Measurements from ENCODE around the gene TMED8.
"Not testable (repeated sequence)": the region's sequence is repeated elsewhere in the genome, so short reads cannot be mapped to it uniquely, and the experiment has no call there.

Gene TMED8

DNA sequence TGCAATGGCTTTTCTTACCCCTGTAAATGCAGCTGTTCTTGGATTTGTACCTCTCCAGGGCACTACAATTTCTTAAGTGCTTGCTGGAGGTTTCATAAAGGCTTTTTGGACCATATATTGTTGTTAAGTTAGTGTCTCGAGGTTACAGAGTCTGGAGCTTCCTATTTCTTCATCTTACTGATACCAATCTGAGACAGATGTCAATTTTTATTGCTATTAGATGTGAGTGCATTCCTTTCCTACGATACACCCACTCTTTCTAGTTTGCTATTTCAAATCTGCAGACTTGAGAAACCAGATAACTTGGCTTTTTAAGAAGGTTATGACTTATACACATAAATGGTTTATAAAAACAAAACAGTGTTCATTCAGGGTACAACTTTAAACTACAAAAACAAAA is 44.3 kb upstream of the TMED8 start (continued):
- TF ChIP-seq, protein P1, sequence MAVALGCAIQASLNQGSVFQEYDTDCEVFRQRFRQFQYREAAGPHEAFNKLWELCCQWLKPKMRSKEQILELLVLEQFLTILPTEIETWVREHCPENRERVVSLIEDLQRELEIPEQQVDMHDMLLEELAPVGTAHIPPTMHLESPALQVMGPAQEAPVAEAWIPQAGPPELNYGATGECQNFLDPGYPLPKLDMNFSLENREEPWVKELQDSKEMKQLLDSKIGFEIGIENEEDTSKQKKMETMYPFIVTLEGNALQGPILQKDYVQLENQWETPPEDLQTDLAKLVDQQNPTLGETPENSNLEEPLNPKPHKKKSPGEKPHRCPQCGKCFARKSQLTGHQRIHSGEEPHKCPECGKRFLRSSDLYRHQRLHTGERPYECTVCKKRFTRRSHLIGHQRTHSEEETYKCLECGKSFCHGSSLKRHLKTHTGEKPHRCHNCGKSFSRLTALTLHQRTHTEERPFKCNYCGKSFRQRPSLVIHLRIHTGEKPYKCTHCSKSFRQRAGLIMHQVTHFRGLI (tag by site-specific recombination; IDR thresholded peaks at IDR 0.05), result no peak
- TF ChIP-seq ZNF701 (tag by site-specific recombination; IDR thresholded peaks at IDR 0.05) (no peak), GLIS2 (tag by site-specific recombination; IDR thresholded peaks at IDR 0.05) (no peak), ZNF114 (tag by site-specific recombination; IDR thresholded peaks at IDR 0.05) (no peak), SALL2 (tag by site-specific recombination; IDR thresholded peaks at IDR 0.05; ENCODE audit: borderline replicate concordance) (no peak), ZSCAN16 (tag by site-specific recombination; IDR thresholded peaks at IDR 0.05) (no peak)
- TF ChIP-seq, protein P2, sequence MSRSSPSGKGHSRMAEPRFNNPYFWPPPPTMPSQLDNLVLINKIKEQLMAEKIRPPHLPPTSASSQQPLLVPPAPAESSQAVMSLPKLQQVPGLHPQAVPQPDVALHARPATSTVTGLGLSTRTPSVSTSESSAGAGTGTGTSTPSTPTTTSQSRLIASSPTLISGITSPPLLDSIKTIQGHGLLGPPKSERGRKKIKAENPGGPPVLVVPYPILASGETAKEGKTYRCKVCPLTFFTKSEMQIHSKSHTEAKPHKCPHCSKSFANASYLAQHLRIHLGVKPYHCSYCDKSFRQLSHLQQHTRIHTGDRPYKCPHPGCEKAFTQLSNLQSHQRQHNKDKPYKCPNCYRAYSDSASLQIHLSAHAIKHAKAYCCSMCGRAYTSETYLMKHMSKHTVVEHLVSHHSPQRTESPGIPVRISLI (tag by site-specific recombination; IDR thresholded peaks at IDR 0.05), result no peak
- TF ChIP-seq, protein P3, sequence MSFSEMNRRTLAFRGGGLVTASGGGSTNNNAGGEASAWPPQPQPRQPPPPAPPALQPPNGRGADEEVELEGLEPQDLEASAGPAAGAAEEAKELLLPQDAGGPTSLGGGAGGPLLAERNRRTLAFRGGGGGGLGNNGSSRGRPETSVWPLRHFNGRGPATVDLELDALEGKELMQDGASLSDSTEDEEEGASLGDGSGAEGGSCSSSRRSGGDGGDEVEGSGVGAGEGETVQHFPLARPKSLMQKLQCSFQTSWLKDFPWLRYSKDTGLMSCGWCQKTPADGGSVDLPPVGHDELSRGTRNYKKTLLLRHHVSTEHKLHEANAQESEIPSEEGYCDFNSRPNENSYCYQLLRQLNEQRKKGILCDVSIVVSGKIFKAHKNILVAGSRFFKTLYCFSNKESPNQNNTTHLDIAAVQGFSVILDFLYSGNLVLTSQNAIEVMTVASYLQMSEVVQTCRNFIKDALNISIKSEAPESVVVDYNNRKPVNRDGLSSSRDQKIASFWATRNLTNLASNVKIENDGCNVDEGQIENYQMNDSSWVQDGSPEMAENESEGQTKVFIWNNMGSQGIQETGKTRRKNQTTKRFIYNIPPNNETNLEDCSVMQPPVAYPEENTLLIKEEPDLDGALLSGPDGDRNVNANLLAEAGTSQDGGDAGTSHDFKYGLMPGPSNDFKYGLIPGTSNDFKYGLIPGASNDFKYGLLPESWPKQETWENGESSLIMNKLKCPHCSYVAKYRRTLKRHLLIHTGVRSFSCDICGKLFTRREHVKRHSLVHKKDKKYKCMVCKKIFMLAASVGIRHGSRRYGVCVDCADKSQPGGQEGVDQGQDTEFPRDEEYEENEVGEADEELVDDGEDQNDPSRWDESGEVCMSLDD (tag by site-specific recombination; IDR thresholded peaks at IDR 0.05), result no peak

DNA sequence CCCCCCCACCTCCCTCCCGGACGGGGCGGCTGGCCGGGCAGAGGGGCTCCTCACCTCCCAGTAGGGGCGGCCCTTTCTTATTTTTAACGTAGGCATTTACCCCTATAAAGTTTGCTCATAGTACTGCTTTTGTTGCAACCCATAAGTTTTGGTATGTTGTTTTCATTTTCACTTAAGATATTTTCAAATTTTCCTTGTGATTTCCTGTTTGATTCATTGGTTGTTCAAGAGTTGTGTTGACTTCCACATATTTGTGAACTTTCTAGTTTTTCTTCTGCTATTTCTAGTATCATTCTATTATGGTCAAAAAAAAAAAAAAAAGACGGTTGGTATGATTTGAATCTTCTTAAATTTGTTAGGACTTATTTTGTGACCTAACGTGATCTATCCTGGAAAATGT is 39.9 kb upstream of the TMED8 start:
- POLR2A ChIA-PET, result no interaction called here
- CTCF ChIA-PET, result no interaction called here
- H3K4me1 ChIP-seq (ENCODE audit: control insufficient read depth, insufficient read depth, low read length), result no peaks in the 10 kb centered on the region

DNA sequence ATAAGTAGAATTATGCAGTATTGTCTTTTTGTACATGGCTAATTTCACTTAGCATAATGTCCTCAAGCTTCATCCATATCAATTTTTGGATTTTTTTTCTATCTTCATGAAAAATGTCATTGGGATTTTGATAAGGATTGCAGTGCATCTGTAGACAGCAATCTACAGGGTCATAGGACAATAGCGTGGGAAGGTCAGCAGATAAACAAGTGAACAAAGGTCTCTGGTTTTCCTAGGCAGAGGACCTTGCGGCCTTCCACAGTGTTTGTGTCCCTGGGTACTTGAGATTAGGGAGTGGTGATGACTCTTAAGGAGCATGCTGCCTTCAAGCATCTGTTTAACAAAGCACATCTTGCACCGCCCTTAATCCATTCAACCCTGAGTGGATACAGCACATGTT is 39.2 kb upstream of the TMED8 start:
- H3K4me3 ChIP-seq (ENCODE audit: low read depth, low read length); H3K9me3 ChIP-seq (ENCODE audit: control insufficient read depth, insufficient read depth, low read depth, low read length); H3K4me1 ChIP-seq (ENCODE audit: control insufficient read depth, insufficient read depth, low read length); H3K27ac ChIP-seq (ENCODE audit: extremely low read depth, low read depth, low read length); H3K36me3 ChIP-seq (ENCODE audit: control insufficient read depth in 2 of 2, insufficient read depth in 1 of 2, low read length in 2 of 2); CTCF ChIA-PET: not testable (repeated sequence)
- POLR2A ChIA-PET, result interaction anchor here (1.0 kb wide), 1 partner anchor 95 kb away, joined by 3 read pairs; no protein-coding TSS in a partner anchor

More for the DNA sequence above, 39.9 kb upstream of the TMED8 start:
- Histone ChIP-seq H3K27ac (ENCODE audit: extremely low read depth, low read depth, low read length) (no peak overlapping the region), H3K4me3 (ENCODE audit: low read depth, low read length) (no peak overlapping the region), H3K9me3 (ENCODE audit: control insufficient read depth, insufficient read depth, low read depth, low read length) (no peaks in the 10 kb centered on the region), H3K36me3 (ENCODE audit: control insufficient read depth in 2 of 2, insufficient read depth in 1 of 2, low read length in 2 of 2) (peaks cover 0 to 3% of the 10 kb centered on the region in 2 experiments; a peak in 1 of 3 replicates)
- TF ChIP-seq, protein P4, sequence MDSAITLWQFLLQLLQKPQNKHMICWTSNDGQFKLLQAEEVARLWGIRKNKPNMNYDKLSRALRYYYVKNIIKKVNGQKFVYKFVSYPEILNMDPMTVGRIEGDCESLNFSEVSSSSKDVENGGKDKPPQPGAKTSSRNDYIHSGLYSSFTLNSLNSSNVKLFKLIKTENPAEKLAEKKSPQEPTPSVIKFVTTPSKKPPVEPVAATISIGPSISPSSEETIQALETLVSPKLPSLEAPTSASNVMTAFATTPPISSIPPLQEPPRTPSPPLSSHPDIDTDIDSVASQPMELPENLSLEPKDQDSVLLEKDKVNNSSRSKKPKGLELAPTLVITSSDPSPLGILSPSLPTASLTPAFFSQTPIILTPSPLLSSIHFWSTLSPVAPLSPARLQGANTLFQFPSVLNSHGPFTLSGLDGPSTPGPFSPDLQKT (IDR thresholded peaks at IDR 0.05; ENCODE audit: borderline replicate concordance, low read depth, low read length), result no peak
- TF ChIP-seq, protein P5, sequence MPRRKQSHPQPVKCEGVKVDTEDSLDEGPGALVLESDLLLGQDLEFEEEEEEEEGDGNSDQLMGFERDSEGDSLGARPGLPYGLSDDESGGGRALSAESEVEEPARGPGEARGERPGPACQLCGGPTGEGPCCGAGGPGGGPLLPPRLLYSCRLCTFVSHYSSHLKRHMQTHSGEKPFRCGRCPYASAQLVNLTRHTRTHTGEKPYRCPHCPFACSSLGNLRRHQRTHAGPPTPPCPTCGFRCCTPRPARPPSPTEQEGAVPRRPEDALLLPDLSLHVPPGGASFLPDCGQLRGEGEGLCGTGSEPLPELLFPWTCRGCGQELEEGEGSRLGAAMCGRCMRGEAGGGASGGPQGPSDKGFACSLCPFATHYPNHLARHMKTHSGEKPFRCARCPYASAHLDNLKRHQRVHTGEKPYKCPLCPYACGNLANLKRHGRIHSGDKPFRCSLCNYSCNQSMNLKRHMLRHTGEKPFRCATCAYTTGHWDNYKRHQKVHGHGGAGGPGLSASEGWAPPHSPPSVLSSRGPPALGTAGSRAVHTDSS (tag by site-specific recombination; IDR thresholded peaks at IDR 0.05), result no peak
- TF ChIP-seq, protein P6, sequence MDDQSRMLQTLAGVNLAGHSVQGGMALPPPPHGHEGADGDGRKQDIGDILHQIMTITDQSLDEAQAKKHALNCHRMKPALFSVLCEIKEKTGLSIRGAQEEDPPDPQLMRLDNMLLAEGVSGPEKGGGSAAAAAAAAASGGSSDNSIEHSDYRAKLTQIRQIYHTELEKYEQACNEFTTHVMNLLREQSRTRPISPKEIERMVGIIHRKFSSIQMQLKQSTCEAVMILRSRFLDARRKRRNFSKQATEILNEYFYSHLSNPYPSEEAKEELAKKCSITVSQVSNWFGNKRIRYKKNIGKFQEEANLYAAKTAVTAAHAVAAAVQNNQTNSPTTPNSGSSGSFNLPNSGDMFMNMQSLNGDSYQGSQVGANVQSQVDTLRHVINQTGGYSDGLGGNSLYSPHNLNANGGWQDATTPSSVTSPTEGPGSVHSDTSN (CRISPR knock-in tag; IDR thresholded peaks at IDR 0.05), result no peak
- TF ChIP-seq ZNF548 (tag by site-specific recombination; IDR thresholded peaks at IDR 0.05), result no peak
